ENCODE measurements around the gene SLC14A1. TPM values are rescaled to one million over a fixed set of nuclear protein-coding genes. Genes with fewer than 3 reads are reported as not detected.

The SLC14A1 gene
- total and polyA plus RNA-seq, 2 of the 13 experiments (the other 11 are each of a cell fraction or from before 2014, with no cell fraction given): not detected

DNA sequence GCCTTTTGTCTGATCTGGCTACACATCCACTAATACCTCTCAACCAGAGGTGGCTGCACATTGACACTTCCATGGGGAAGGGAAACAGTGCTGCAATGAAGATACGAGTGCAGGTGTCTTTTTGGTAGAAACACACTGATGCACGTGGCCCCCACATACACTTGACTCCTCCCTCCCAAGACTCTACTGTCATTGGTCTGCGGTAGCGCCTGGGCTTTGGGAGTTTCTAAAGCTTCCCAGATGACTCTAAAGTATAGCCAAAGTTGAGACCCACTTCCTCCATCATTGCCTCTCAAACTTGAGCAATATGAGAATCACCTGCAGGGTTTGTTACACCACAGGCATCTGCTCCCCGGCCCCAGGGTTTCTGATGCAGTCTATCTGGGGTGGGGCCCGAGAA is 11.0 kb downstream of the SLC14A1 start (continued):
- TF ChIP-seq, protein P1, sequence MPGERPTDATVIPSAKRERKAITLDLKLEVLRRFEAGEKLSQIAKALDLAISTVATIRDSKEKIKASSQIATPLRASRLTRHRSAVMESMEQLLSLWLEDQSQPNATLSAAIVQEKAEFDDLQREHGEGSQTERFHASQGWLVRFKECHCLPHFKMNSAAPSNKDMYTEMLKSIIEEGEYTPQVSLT (CRISPR knock-in tag; IDR thresholded peaks at IDR 0.05; ENCODE audit: borderline replicate concordance, low read depth): no peak

DNA sequence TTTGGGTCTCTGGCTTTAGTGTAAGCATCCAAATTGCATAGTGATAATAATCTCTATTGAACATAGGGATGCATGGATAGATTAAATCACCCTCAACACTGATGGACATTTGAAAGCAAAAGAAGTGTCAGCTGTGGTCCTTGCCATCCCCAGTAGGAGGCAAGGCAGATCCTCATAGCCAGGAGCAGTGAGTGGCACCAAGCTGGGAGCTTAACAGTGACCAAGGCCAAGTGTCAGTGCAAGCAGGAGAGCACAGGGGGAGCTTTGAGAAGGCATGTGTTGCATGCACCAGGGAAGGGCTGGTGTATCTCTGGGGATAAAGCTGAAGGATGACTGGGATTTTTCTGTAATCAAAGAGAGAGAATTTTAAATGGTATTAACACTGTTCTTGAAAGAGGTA is 14.7 kb downstream of the SLC14A1 start:
- no peaks in the 10 kb centered on the region for H3K4me1 ChIP-seq (ENCODE audit: insufficient read depth, low read length)
- no peaks in the 10 kb centered on the region; a peak in 1 of 5 replicates for H3K27me3 ChIP-seq (ENCODE audit: control insufficient read depth in 1 of 2, insufficient read depth in 2 of 2, low read length in 2 of 2)
- BruUV-seq (replicated peaks): no TSS peak
- ChIA-PET POLR2A (no interaction called here), CTCF (ENCODE audit: low intra/inter-chr PET ratio, low total read pairs) (no interaction called here)
- H3K79me2 ChIP-seq (ENCODE audit: insufficient read depth, low read length): no peaks in the 10 kb centered on the region
- FAIRE-seq: no peak
- H2AFZ ChIP-seq (ENCODE audit: low read length): no peak overlapping the region
- no peaks in the 10 kb centered on the region for H4K20me1 ChIP-seq (ENCODE audit: insufficient read depth, low read length)
- intact Hi-C loops (cut with micrococcal nuclease; ENCODE audit: unreplicated experiment): no loop called here
- H3K36me3 ChIP-seq (replicated peaks in 1 of 2; ENCODE audit: control insufficient read depth in 1 of 2, insufficient read depth in 2 of 2, low read length in 2 of 2): no peaks in the 10 kb centered on the region
- no peak overlapping the region for H3K4me2 ChIP-seq (ENCODE audit: low read depth, low read length)
- H3K9me3 ChIP-seq (ENCODE audit: low read length): no peaks in the 10 kb centered on the region
- H3K9ac ChIP-seq (ENCODE audit: insufficient read depth, low read depth, low read length): no peak overlapping the region
- H3K4me3 ChIP-seq (replicated peaks in 1 of 3; ENCODE audit: insufficient read depth in 1 of 3, low read depth in 2 of 3, low read length in 3 of 3): no peak overlapping the region
- ATAC-seq: no peak
- no peak for DNase-seq (ENCODE audit: low spot score)
- no peak for TF ChIP-seq PHF20 (CRISPR knock-in tag; IDR thresholded peaks at IDR 0.05)
- no peak for TF ChIP-seq MLLT10 (CRISPR knock-in tag; IDR thresholded peaks at IDR 0.05)
- TF ChIP-seq ZNF556 (CRISPR knock-in tag; IDR thresholded peaks at IDR 0.05; ENCODE audit: borderline replicate concordance): no peak
- TF ChIP-seq TARDBP (CRISPR knock-in tag; IDR thresholded peaks at IDR 0.05): no peak
- no peak for TF ChIP-seq SP5 (CRISPR knock-in tag; IDR thresholded peaks at IDR 0.05; ENCODE audit: borderline replicate concordance, low read depth)
- TF ChIP-seq ZNF432 (CRISPR knock-in tag; IDR thresholded peaks at IDR 0.05; ENCODE audit: borderline replicate concordance): no peak
- no peak for TF ChIP-seq ZNF773 (CRISPR knock-in tag; IDR thresholded peaks at IDR 0.05; ENCODE audit: borderline replicate concordance)
- TF ChIP-seq ZNF484 (CRISPR knock-in tag; IDR thresholded peaks at IDR 0.05; ENCODE audit: borderline replicate concordance, low read depth): no peak
- in situ Hi-C loops (cut with HindIII; ENCODE audit: extremely low pct_ligation_motif_present, low pct_unique_long_range_greater_than_20kb): no loop called here
- no peak overlapping the region for H3K27ac ChIP-seq (ENCODE audit: extremely low read length, insufficient read depth, low read length)

All from HepG2 (cell line).